Neuronal stem cell (in vitro differentiated cells): ENCODE data around the gene TEX28.
"Not testable (repeated sequence)": the region's sequence is repeated elsewhere in the genome, so short reads cannot be mapped to it uniquely, and the experiment has no call there.

Source experiments
- DNase-seq: peaks from one replicate; pipeline ENCODE4 v3.0.0-alpha.2; 2013; ENCODE audit warnings: low spot score
- H2AFZ ChIP-seq: one replicate; pipeline ENCODE4 v1.6.1; 2013; ENCODE audit warnings: mild to moderate bottlenecking, low read length, inconsistent platforms
- H2AK5ac ChIP-seq: 2 replicates; pipeline ENCODE4 v1.6.1; 2013; ENCODE audit warnings: low read depth, mild to moderate bottlenecking, inconsistent platforms, low read length, moderate library complexity, mixed read lengths
- H2BK120ac ChIP-seq: 2 replicates; pipeline ENCODE4 v1.6.1; 2013; ENCODE audit warnings: low read depth, mild to moderate bottlenecking, inconsistent platforms, low read length, moderate library complexity, mixed read lengths
- H2BK12ac ChIP-seq: one replicate; pipeline ENCODE4 v1.6.1; 2013; ENCODE audit warnings: low read length, inconsistent platforms
- H2BK15ac ChIP-seq: 2 replicates; pipeline ENCODE4 v1.6.1; 2013; ENCODE audit warnings: mild to moderate bottlenecking, low read length, inconsistent platforms, mixed read lengths
- H2BK5ac ChIP-seq: one replicate; pipeline ENCODE4 v1.6.1; 2013; ENCODE audit warnings: inconsistent platforms, mild to moderate bottlenecking, low read length, moderate library complexity
- H3K14ac ChIP-seq: one replicate; pipeline ENCODE4 v1.6.1; 2013; ENCODE audit warnings: low read length, inconsistent platforms
- H3K18ac ChIP-seq: 2 replicates; pipeline ENCODE4 v1.6.1; 2013; ENCODE audit warnings: low read length, inconsistent platforms
- H3K23ac ChIP-seq: 2 replicates; pipeline ENCODE4 v1.6.1; 2013; ENCODE audit warnings: low read depth, mild to moderate bottlenecking, mixed read lengths, low read length, inconsistent platforms; ENCODE audit not compliant: poor library complexity
- H3K27ac ChIP-seq: replicated peaks from 3 replicates; pipeline ENCODE4 v1.5.1; 2013; ENCODE audit warnings: low read length, inconsistent platforms
- H3K27me3 ChIP-seq, 3 experiments: 2 replicates each; pipeline ENCODE4 v1.6.1; 2013; ENCODE audit warnings: low read length in 3 of 3, mild to moderate bottlenecking in 2 of 3, inconsistent platforms in 1 of 3, low read depth in 1 of 3, mixed read lengths in 1 of 3, moderate library complexity in 1 of 3; ENCODE audit not compliant: control insufficient read depth in 3 of 3, insufficient read depth in 3 of 3
- H3K36me3 ChIP-seq, 2 donors: replicated peaks in 1 of 2; 2 replicates each; pipeline ENCODE4 v1.6.1; 2013; ENCODE audit warnings: low read length in 2 of 2; ENCODE audit not compliant: control insufficient read depth in 2 of 2, insufficient read depth in 2 of 2
- H3K4ac ChIP-seq: 2 replicates; pipeline ENCODE4 v1.6.1; 2013; ENCODE audit warnings: inconsistent platforms, mild to moderate bottlenecking, low read length, moderate library complexity
- H3K4me1 ChIP-seq, 2 donors: 1 replicate in 1 of 2; 2 replicates in 1 of 2; pipeline ENCODE4 v1.6.1; 2013; ENCODE audit warnings: low read length in 2 of 2, low read depth in 1 of 2; ENCODE audit not compliant: control insufficient read depth in 2 of 2, insufficient read depth in 1 of 2
- H3K4me2 ChIP-seq: one replicate; pipeline ENCODE4 v1.6.1; 2013; ENCODE audit warnings: mild to moderate bottlenecking, low read length, inconsistent platforms; ENCODE audit not compliant: insufficient read depth, poor library complexity, severe bottlenecking
- H3K4me3 ChIP-seq, 2 donors: 2 replicates each; pipeline ENCODE4 v1.5.1; 2013; ENCODE audit warnings: low read length in 2 of 2, mild to moderate bottlenecking in 2 of 2, inconsistent platforms in 1 of 2, moderate library complexity in 1 of 2
- H3K79me1 ChIP-seq: one replicate; pipeline ENCODE4 v1.6.1; 2013; ENCODE audit warnings: low read depth, mild to moderate bottlenecking, inconsistent platforms, low read length, moderate library complexity
- H3K9ac ChIP-seq: one replicate; pipeline ENCODE4 v1.6.1; 2013; ENCODE audit warnings: mild to moderate bottlenecking, low read depth, low read length, inconsistent platforms; ENCODE audit not compliant: poor library complexity
- H3K9me3 ChIP-seq, 2 donors: replicated peaks in 1 of 2; 2 replicates each; pipeline versions ENCODE3 to v1.6.1; 2013; ENCODE audit warnings: low read length in 2 of 2, mild to moderate bottlenecking in 2 of 2, inconsistent platforms in 1 of 2, low read depth in 1 of 2, mixed read lengths in 1 of 2, moderate library complexity in 1 of 2; ENCODE audit not compliant: control insufficient read depth in 2 of 2, insufficient read depth in 1 of 2
- H4K8ac ChIP-seq: one replicate; pipeline ENCODE4 v1.6.1; 2013; ENCODE audit warnings: low read depth, mild to moderate bottlenecking, inconsistent platforms, low read length, moderate library complexity
- H4K91ac ChIP-seq: one replicate; pipeline ENCODE4 v1.6.1; 2013; ENCODE audit warnings: low read length, low read depth, mild to moderate bottlenecking, inconsistent platforms; ENCODE audit not compliant: poor library complexity
- WGBS, 2 donors: extraction: QIAGEN DNeasy Blood & Tissue Kit; methylation state at CpG; one replicate each; pipeline ENCODE4 v1.1.7; 2013; ENCODE audit warnings: missing lambda C conversion rate in 2 of 2, mixed read lengths in 1 of 2; ENCODE audit not compliant: insufficient read length in 2 of 2, insufficient replicate concordance in 1 of 2; ENCODE audit errors: extremely low coverage in 2 of 2; 5-methylcytosine and 5-hydroxymethylcytosine counted together

TEX28 gene

GRCh38 chrX:154269245-154269644, 25.7 kb downstream of the TEX28 start:
- WGBS, 2 donors, result no CpG with 5 or more reads among the region's 3 CpGs
- H2BK120ac ChIP-seq, H3K79me1 ChIP-seq: not testable (repeated sequence)

GRCh38 chrX:154263072-154263471, 31.9 kb downstream of the TEX28 start:
- not testable (repeated sequence) for H2AFZ ChIP-seq, H3K4me2 ChIP-seq, H2BK12ac ChIP-seq, H3K27me3 ChIP-seq, H3K18ac ChIP-seq, H3K9me3 ChIP-seq, H3K4ac ChIP-seq, H2BK15ac ChIP-seq, H3K14ac ChIP-seq, H3K4me3 ChIP-seq, DNase-seq, H3K79me1 ChIP-seq, H3K27ac ChIP-seq, H2BK120ac ChIP-seq, H4K8ac ChIP-seq, H3K9ac ChIP-seq, H3K36me3 ChIP-seq, H2AK5ac ChIP-seq, H4K91ac ChIP-seq, H2BK5ac ChIP-seq, H3K4me1 ChIP-seq, H3K23ac ChIP-seq
- WGBS, 2 donors, result no CpG with 5 or more reads among the region's 6 CpGs

More at GRCh38 chrX:154269245-154269644, 25.7 kb downstream of the TEX28 start:
- not testable (repeated sequence) for H3K14ac ChIP-seq, H3K9me3 ChIP-seq, H4K91ac ChIP-seq, H3K36me3 ChIP-seq, H3K27me3 ChIP-seq, H4K8ac ChIP-seq, H2AK5ac ChIP-seq, H2BK5ac ChIP-seq, H3K23ac ChIP-seq, H3K27ac ChIP-seq, H3K18ac ChIP-seq, H2BK12ac ChIP-seq, H3K4me3 ChIP-seq, H2AFZ ChIP-seq, H2BK15ac ChIP-seq, DNase-seq, H3K9ac ChIP-seq, H3K4me2 ChIP-seq, H3K4ac ChIP-seq, H3K4me1 ChIP-seq

GRCh38 chrX:154258711-154259110, 36.2 kb downstream of the TEX28 start:
- H3K79me1 ChIP-seq, H3K27me3 ChIP-seq, H4K8ac ChIP-seq, H3K4me1 ChIP-seq, H3K23ac ChIP-seq, H2BK120ac ChIP-seq, DNase-seq, H3K4me2 ChIP-seq, H4K91ac ChIP-seq, H3K9ac ChIP-seq, H2BK15ac ChIP-seq, H3K4me3 ChIP-seq, H2AK5ac ChIP-seq, H3K36me3 ChIP-seq, H3K4ac ChIP-seq, H3K9me3 ChIP-seq, H3K14ac ChIP-seq, H2BK12ac ChIP-seq, H2BK5ac ChIP-seq, H2AFZ ChIP-seq, H3K18ac ChIP-seq, H3K27ac ChIP-seq: not testable (repeated sequence)
- no CpG with 5 or more reads among the region's 10 CpGs for WGBS, 2 donors

GRCh38 chrX:154257282-154257681, 37.6 kb downstream of the TEX28 start, which contains the start of gene OPN1MW3:
TSS of gene OPN1MW3 (plus strand) at chrX:154257582. CDS start at chrX:154257620, 38 bp downstream.
- H3K18ac ChIP-seq, H3K9ac ChIP-seq, DNase-seq, H3K4me3 ChIP-seq, H2BK5ac ChIP-seq, H3K36me3 ChIP-seq, H4K91ac ChIP-seq, H2BK15ac ChIP-seq, H3K4ac ChIP-seq, H3K79me1 ChIP-seq, H3K27me3 ChIP-seq, H2BK120ac ChIP-seq, H4K8ac ChIP-seq, H3K27ac ChIP-seq, H3K9me3 ChIP-seq, H3K23ac ChIP-seq, H2BK12ac ChIP-seq, H2AFZ ChIP-seq, H2AK5ac ChIP-seq, H3K4me1 ChIP-seq, H3K14ac ChIP-seq, H3K4me2 ChIP-seq: not testable (repeated sequence)
- no CpG with 5 or more reads among the region's 17 CpGs for WGBS, 2 donors
